Astrocyte (in vitro differentiated cells and primary cell): ENCODE measurements around the gene EXOC1L. TPM values are rescaled to one million over a fixed set of nuclear protein-coding genes. Genes with fewer than 3 reads are reported as not detected.

ENCODE experiments used
- DNase-seq: peaks from one replicate; pipeline ENCODE4 v3.0.0-alpha.2; 2010; ENCODE audit warnings: low read depth
- FAIRE-seq: peaks from 2 replicates; lab custom pipeline; 2011; peaks lifted over from hg19 to GRCh38; lab: Jason Lieb, UNC
- H2AFZ ChIP-seq: 2 replicates; pipeline ENCODE4 v1.6.0; 2012; ENCODE audit warnings: low read depth, low read length, inconsistent platforms
- H3K27ac ChIP-seq: 2 replicates; pipeline ENCODE4 v1.5.1; 2011; ENCODE audit warnings: low read depth, low read length, inconsistent platforms
- H3K27me3 ChIP-seq: 2 replicates; pipeline ENCODE4 v1.6.0; 2011; ENCODE audit warnings: low read length, inconsistent platforms; ENCODE audit not compliant: insufficient read depth
- H3K36me3 ChIP-seq: 2 replicates; pipeline ENCODE4 v1.5.1; 2011; ENCODE audit warnings: low read length, inconsistent platforms; ENCODE audit not compliant: insufficient read depth
- H3K4me1 ChIP-seq: 2 replicates; pipeline ENCODE4 v1.5.1; 2011; ENCODE audit warnings: low read length, inconsistent platforms; ENCODE audit not compliant: insufficient read depth
- H3K4me2 ChIP-seq: 2 replicates; pipeline ENCODE4 v1.6.0; 2012; ENCODE audit warnings: low read length, inconsistent platforms
- H3K4me3 ChIP-seq: 2 replicates; pipeline ENCODE4 v1.5.1; 2011; ENCODE audit warnings: low read depth, mild to moderate bottlenecking, low read length, inconsistent platforms; ENCODE audit not compliant: insufficient read depth
- H3K79me2 ChIP-seq: 2 replicates; pipeline ENCODE4 v1.6.0; 2012; ENCODE audit warnings: mild to moderate bottlenecking, low read length, inconsistent platforms; ENCODE audit not compliant: insufficient read depth
- H3K9ac ChIP-seq: 2 replicates; pipeline ENCODE4 v1.6.0; 2012; ENCODE audit warnings: mild to moderate bottlenecking, low read length, inconsistent platforms
- H3K9me3 ChIP-seq: 2 replicates; pipeline ENCODE4 v1.5.1; 2012; ENCODE audit warnings: low read depth, mild to moderate bottlenecking, low read length, inconsistent platforms; ENCODE audit not compliant: insufficient read depth
- H4K20me1 ChIP-seq: 2 replicates; pipeline ENCODE4 v1.6.0; 2012; ENCODE audit warnings: low read length, inconsistent platforms; ENCODE audit not compliant: insufficient read depth
- H3K27ac Mint-ChIP-seq: one replicate; pipeline ENCODE4 v1.8.0; 2021; ENCODE audit warnings: mild to moderate bottlenecking, mixed read lengths; ENCODE audit not compliant: unreplicated experiment
- H3K27me3 Mint-ChIP-seq: one replicate; pipeline ENCODE4 v1.8.0; 2021; ENCODE audit warnings: low read depth, mixed read lengths; ENCODE audit not compliant: unreplicated experiment
- H3K36me3 Mint-ChIP-seq: one replicate; pipeline ENCODE4 v1.8.0; 2021; ENCODE audit warnings: low read depth, mixed read lengths; ENCODE audit not compliant: unreplicated experiment
- H3K4me1 Mint-ChIP-seq: one replicate; pipeline ENCODE4 v1.8.0; 2021; ENCODE audit warnings: low read depth, mixed read lengths; ENCODE audit not compliant: unreplicated experiment
- H3K4me3 Mint-ChIP-seq: one replicate; pipeline ENCODE4 v1.8.0; 2021; ENCODE audit warnings: mild to moderate bottlenecking, moderate library complexity, mixed read lengths; ENCODE audit not compliant: unreplicated experiment
- H3K9me3 Mint-ChIP-seq: one replicate; pipeline ENCODE4 v1.8.0; 2021; ENCODE audit warnings: mild to moderate bottlenecking, mixed read lengths; ENCODE audit not compliant: unreplicated experiment
- EZH2 ChIP-seq: IDR thresholded peaks from 2 replicates; pipeline ENCODE4 v1.6.1; 2012; ENCODE audit warnings: mild to moderate bottlenecking, low read length, inconsistent platforms; ENCODE audit not compliant: insufficient read depth
- total RNA-seq: library from RNA; stranded (reverse); gene quantifications from 2 replicates; pipeline ENCODE4 v1.2.1, GENCODE V29; 2021
- TF ChIP-seq, protein P1 (sequence below): IDR thresholded peaks from 2 replicates; pipeline ENCODE4 v1.5.1; 2011; ENCODE audit warnings: low read depth, mild to moderate bottlenecking, inconsistent platforms, low read length, moderate library complexity; ENCODE audit not compliant: insufficient read depth

EXOC1L gene
- total RNA-seq, 1 donor from 2014 or later: not detected

DNA sequence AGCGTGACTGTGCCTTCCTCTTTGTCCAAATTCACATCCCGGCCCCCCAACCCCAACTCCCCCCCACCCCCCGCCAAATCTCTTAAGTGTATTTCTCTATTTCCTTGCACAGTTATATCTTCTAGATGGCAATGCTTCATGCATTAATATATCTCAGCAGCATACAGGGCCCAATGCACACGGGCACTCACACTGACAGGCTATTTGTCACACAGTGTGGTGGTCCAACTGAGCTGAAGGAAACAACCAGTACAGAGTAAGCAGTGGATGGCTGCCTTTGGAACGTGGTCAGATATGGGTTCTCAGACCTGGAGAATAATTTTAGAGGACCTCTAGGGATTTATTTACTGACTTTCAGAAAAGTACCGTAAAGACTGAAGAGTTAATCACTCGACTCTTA lies 34.5 kb downstream of the EXOC1L start:
- peak overlapping the region; percentile 79 for H3K27ac ChIP-seq

DNA sequence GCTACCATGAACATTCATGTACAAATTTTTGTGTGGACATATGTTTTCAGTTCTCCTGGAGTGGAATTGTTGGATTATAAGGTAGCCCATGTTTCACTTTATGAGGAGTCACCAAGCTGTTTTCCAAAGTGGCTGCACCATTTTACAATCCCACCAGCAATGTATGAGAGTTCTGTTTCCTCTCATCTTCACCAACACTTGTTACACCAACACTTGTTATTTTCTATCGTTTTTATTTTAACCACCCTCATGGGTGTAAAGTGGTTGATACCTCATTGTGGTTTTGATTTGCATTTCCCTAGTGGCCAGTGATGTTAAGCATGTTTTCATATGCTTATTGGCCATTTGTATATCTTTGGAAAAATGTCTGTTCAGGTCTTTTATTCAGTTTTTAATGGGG lies 38.0 kb downstream of the EXOC1L start:
- peaks cover 3% of the 10 kb centered on the region for H3K4me1 ChIP-seq
- H3K36me3 Mint-ChIP-seq: peaks cover 3% of the 10 kb centered on the region
- peak; percentile 54 for FAIRE-seq

More for the DNA sequence above, 34.5 kb downstream of the EXOC1L start:
- Mint-ChIP-seq H3K27me3 (no peaks in the 10 kb centered on the region), H3K27ac (peak overlapping the region; percentile 63), H3K4me1 (no peaks in the 10 kb centered on the region), H3K36me3 (peaks cover 3% of the 10 kb centered on the region), H3K9me3 (no peaks in the 10 kb centered on the region), H3K4me3 (no peak overlapping the region)
- Histone ChIP-seq H3K9ac (peak overlapping the region; percentile 98), H4K20me1 (peaks cover 9% of the 10 kb centered on the region), H3K4me1 (peaks cover 3% of the 10 kb centered on the region), H3K4me3 (peak overlapping the region; percentile 99), H3K4me2 (peak overlapping the region; percentile 97), H3K36me3 (no peaks in the 10 kb centered on the region), H3K27me3 (peaks cover 5% of the 10 kb centered on the region), H2AFZ (peak overlapping the region; percentile 98), H3K9me3 (no peaks in the 10 kb centered on the region), H3K79me2 (peaks cover 46% of the 10 kb centered on the region)
- FAIRE-seq: peak; percentile 34
- DNase-seq: no peak
- TF ChIP-seq, protein P1, sequence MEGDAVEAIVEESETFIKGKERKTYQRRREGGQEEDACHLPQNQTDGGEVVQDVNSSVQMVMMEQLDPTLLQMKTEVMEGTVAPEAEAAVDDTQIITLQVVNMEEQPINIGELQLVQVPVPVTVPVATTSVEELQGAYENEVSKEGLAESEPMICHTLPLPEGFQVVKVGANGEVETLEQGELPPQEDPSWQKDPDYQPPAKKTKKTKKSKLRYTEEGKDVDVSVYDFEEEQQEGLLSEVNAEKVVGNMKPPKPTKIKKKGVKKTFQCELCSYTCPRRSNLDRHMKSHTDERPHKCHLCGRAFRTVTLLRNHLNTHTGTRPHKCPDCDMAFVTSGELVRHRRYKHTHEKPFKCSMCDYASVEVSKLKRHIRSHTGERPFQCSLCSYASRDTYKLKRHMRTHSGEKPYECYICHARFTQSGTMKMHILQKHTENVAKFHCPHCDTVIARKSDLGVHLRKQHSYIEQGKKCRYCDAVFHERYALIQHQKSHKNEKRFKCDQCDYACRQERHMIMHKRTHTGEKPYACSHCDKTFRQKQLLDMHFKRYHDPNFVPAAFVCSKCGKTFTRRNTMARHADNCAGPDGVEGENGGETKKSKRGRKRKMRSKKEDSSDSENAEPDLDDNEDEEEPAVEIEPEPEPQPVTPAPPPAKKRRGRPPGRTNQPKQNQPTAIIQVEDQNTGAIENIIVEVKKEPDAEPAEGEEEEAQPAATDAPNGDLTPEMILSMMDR: no peak
- TF ChIP-seq EZH2: no peak

DNA sequence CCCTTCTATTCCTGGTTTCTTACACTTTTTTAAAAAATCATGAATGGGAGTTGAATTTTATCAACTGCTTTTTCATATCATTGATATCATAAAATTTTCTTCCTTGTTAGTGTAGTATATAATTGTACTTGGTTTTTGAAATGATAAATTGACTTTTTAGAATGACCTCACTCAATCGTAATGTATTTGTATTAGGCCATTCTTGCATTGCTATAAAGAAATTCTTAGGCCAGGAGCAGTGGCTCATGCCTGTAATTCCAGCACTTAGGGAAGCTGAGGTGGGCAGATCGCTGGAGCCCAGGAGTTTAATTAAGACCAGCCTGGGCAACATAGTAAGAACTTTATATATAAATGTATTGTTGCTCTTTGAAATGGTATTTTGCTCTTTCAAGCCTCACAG lies 40.1 kb downstream of the EXOC1L start:
- no peak for TF ChIP-seq EZH2
- TF ChIP-seq, protein P1: no peak
- Histone ChIP-seq H3K4me3 (no peak overlapping the region), H3K27me3 (no peaks in the 10 kb centered on the region), H3K27ac (no peak overlapping the region), H3K4me1 (no peaks in the 10 kb centered on the region), H3K9me3 (no peaks in the 10 kb centered on the region), H3K36me3 (peaks cover 6% of the 10 kb centered on the region), H3K4me2 (no peak overlapping the region), H4K20me1 (peaks cover 9% of the 10 kb centered on the region), H3K79me2 (peaks cover 47% of the 10 kb centered on the region), H3K9ac (no peak overlapping the region), H2AFZ (no peak overlapping the region)
- H3K4me3 Mint-ChIP-seq: no peak overlapping the region
- H3K36me3 Mint-ChIP-seq: peaks cover 3% of the 10 kb centered on the region
- H3K9me3 Mint-ChIP-seq: no peaks in the 10 kb centered on the region
- no peaks in the 10 kb centered on the region for H3K27me3 Mint-ChIP-seq
- FAIRE-seq (peak; percentile 20), DNase-seq (peak; percentile 19)
- peaks cover under 1% of the 10 kb centered on the region for H3K4me1 Mint-ChIP-seq
- H3K27ac Mint-ChIP-seq: no peak overlapping the region

More for the DNA sequence above, 38.0 kb downstream of the EXOC1L start:
- Histone ChIP-seq H4K20me1 (peaks cover 9% of the 10 kb centered on the region), H3K27me3 (no peaks in the 10 kb centered on the region), H3K4me2 (no peak overlapping the region), H3K4me3 (no peak overlapping the region), H3K79me2 (peaks cover 57% of the 10 kb centered on the region), H2AFZ (no peak overlapping the region), H3K27ac (no peak overlapping the region), H3K9me3 (no peaks in the 10 kb centered on the region), H3K9ac (no peak overlapping the region), H3K36me3 (peaks cover 4% of the 10 kb centered on the region)
- H3K27ac Mint-ChIP-seq: no peak overlapping the region
- no peaks in the 10 kb centered on the region for H3K9me3 Mint-ChIP-seq
- H3K4me1 Mint-ChIP-seq: no peaks in the 10 kb centered on the region
- H3K4me3 Mint-ChIP-seq: no peak overlapping the region
- no peaks in the 10 kb centered on the region for H3K27me3 Mint-ChIP-seq
- TF ChIP-seq EZH2: no peak
- TF ChIP-seq, protein P1: no peak
- DNase-seq: no peak
